Smooth muscle cell (in vitro differentiated cells): ENCODE results near the gene AEBP1. TPM values are rescaled to one million over a fixed set of nuclear protein-coding genes. Genes with fewer than 3 reads are reported as not detected.
A peak's percentile ranks its signal among the peaks of the same experiment; 100 is the strongest.

Experiments
- DNase-seq: peaks from one replicate; lab custom pipeline; 2025; ENCODE audit not compliant: unreplicated experiment; lab: John Stamatoyannopoulos, UW
- H2AFZ ChIP-seq: fragments of 200-600 bp; sonication (generic); 2 replicates; pipeline ENCODE4 v1.6.0; 2016; ENCODE audit warnings: antibody characterized with exemption, low read depth, mild to moderate bottlenecking
- H3F3A ChIP-seq: fragments of 200-600 bp; sonication (generic); 2 replicates; pipeline ENCODE4 v1.6.0; 2017; ENCODE audit warnings: antibody characterized with exemption, low read depth
- H3K27ac ChIP-seq: fragments of 200-600 bp; sonication (generic); 2 replicates; pipeline ENCODE4 v1.5.1; 2016; ENCODE audit warnings: low read depth, mild to moderate bottlenecking
- H3K27me3 ChIP-seq: fragments of 200-600 bp; sonication (generic); 2 replicates; pipeline ENCODE4 v1.6.1; 2016; ENCODE audit warnings: low read depth, mild to moderate bottlenecking
- H3K36me3 ChIP-seq: fragments of 200-600 bp; sonication (generic); 2 replicates; pipeline ENCODE4 v1.5.1; 2016; ENCODE audit warnings: low read depth
- H3K4me1 ChIP-seq: fragments of 200-600 bp; sonication (generic); 2 replicates; pipeline ENCODE4 v1.5.1; 2016; ENCODE audit warnings: low read depth
- H3K4me2 ChIP-seq: fragments of 200-600 bp; sonication (generic); 2 replicates; pipeline ENCODE4 v1.6.0; 2016; ENCODE audit warnings: mild to moderate bottlenecking
- H3K4me3 ChIP-seq: fragments of 200-600 bp; sonication (generic); 2 replicates; pipeline ENCODE4 v1.5.1; 2016; ENCODE audit warnings: mild to moderate bottlenecking
- H3K79me2 ChIP-seq: fragments of 200-600 bp; sonication (generic); 2 replicates; pipeline ENCODE4 v1.6.0; 2016; ENCODE audit warnings: low read depth, mild to moderate bottlenecking
- H3K9ac ChIP-seq: fragments of 200-600 bp; sonication (generic); 2 replicates; pipeline ENCODE4 v1.6.0; 2016; ENCODE audit warnings: low read depth
- H3K9me3 ChIP-seq: fragments of 200-600 bp; sonication (generic); replicated peaks from 2 replicates; pipeline ENCODE4 v1.5.1; 2016; ENCODE audit warnings: low read depth
- H4K20me1 ChIP-seq: fragments of 200-600 bp; sonication (generic); 2 replicates; pipeline ENCODE4 v1.6.0; 2016; ENCODE audit warnings: low read depth
- CTCF ChIP-seq: fragments of 200-600 bp; sonication (generic); IDR thresholded peaks from 2 replicates; pipeline ENCODE4 v1.5.1; 2017; ENCODE audit warnings: borderline replicate concordance, mild to moderate bottlenecking, antibody characterized with exemption; ENCODE audit not compliant: insufficient read depth, poor library complexity, severe bottlenecking
- WGBS: methylation state at CpG from one replicate; pipeline ENCODE4 v1.1.7; 2016; ENCODE audit warnings: low lambda C conversion rate; 5-methylcytosine and 5-hydroxymethylcytosine counted together
- polyA plus RNA-seq: library from polyadenylated mRNA; unstranded; fragments of >200 nt; fragmentation: Nextera tagmentation; extraction: Ambion mirVana; gene quantifications from 2 replicates; pipeline ENCODE4 v1.2.1, GENCODE V29; 2016
- total RNA-seq: library from RNA; depleted of rRNA; stranded (reverse); fragments of >200 nt; gene quantifications from 2 replicates; pipeline ENCODE4 v1.2.3, GENCODE V29; 2014

Gene AEBP1
- total and polyA plus RNA-seq, 2 experiments from 2014 or later = 39.7 to 163 TPM

DNA sequence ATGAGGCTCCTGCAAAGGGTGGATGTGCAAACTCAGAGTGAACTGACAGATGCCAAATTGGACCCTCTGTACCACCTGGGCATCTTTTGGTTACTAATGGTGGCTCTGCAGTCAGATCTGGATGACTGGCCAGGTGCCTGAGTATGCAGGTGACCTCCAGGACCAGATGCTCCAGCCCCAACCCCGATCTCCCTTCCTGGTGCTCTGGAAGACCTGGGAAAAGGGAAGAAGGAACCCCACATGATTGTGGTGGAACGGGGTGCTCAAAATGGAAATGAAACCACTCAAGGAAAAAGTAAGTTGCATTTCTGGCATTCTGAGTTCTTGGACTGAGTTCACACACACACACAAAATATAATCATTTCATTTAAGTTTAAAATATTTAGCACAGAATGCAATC is 9.8 kb upstream of the AEBP1 start:
- Histone ChIP-seq H2AFZ (peak overlapping the region; percentile 84), H4K20me1 (no peaks in the 10 kb centered on the region), H3K4me2 (no peak overlapping the region), H3K4me1 (no peaks in the 10 kb centered on the region), H3K4me3 (no peak overlapping the region), H3K79me2 (no peaks in the 10 kb centered on the region), H3K36me3 (no peaks in the 10 kb centered on the region), H3K27ac (peak overlapping the region; percentile 47), H3F3A (no peaks in the 10 kb centered on the region), H3K9ac (no peak overlapping the region), H3K27me3 (no peaks in the 10 kb centered on the region), H3K9me3 (no peaks in the 10 kb centered on the region)
- no peak for DNase-seq
- WGBS = 92% methylated on average over 2 of the region's 2 CpGs
- no peak for TF ChIP-seq CTCF

DNA sequence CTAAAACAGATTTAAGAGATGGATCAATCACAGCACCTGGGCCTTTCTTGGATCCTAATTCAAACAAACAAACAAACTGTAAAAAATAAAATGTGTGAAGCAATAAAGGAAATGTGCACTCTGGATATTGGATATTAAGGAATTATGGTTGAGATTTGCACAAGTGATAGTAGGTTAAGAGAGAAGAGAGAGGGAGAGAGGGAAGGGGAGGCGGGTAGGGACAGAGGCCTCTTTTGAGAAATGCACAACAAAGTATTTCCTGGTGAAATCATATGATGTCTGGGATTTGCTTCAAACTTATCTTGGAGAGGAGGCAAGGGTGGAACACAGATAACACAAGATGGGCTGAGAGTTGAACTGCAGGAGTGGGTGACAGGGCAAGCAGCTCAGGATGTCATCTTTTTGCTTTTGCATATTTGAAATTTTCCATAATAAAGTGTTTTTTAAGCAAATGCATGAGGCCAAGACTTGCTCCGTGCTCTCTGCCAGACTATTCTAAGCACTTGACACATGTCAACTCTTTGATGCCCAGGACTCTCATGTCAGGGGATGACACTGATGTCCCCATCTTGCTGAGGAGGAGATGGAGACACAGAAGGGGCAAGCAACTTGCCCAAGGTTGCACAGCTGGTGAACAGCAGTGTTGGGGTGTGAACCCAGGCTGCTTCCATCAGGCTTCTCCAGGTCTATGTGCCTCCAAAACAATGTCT is 9.1 kb upstream of the AEBP1 start:
- 39% methylated on average over 2 of the region's 2 CpGs for WGBS
- Histone ChIP-seq H3K27ac (peak overlapping the region; percentile 47), H2AFZ (peak overlapping the region; percentile 84)

DNA sequence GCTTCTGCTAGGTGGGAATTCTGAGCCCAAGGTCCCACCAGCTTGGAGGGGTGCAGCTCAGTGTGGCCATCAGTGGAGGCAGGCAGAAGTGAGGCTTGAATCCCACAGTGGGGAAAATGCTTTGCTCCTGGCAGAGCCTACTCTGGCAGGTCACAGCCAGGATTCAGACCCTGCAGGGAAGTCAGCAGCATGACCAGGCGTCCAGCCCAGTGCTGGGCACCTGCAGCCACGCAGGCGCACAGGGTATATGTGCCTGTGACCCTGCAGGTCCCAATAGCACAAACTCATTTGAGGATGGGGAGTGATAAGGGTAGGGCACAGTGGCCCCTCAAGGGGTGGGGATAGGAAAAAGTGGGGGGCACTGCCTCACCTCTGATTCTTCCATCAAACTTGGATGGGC is 8.4 kb upstream of the AEBP1 start:
- Histone ChIP-seq H3F3A (peaks cover 5% of the 10 kb centered on the region), H3K4me2 (no peak overlapping the region), H3K79me2 (no peaks in the 10 kb centered on the region), H3K4me1 (no peaks in the 10 kb centered on the region), H2AFZ (no peak overlapping the region), H3K27ac (no peak overlapping the region), H3K9ac (no peak overlapping the region), H3K9me3 (no peaks in the 10 kb centered on the region), H3K36me3 (no peaks in the 10 kb centered on the region), H3K27me3 (no peaks in the 10 kb centered on the region), H3K4me3 (no peak overlapping the region), H4K20me1 (no peaks in the 10 kb centered on the region)
- no peak for DNase-seq
- 97% methylated on average over 3 of the region's 3 CpGs for WGBS
- no peak for TF ChIP-seq CTCF

More for the DNA sequence above, 9.1 kb upstream of the AEBP1 start:
- Histone ChIP-seq H3F3A (peaks cover 5% of the 10 kb centered on the region), H3K27me3 (no peaks in the 10 kb centered on the region), H3K4me1 (no peaks in the 10 kb centered on the region), H3K9me3 (no peaks in the 10 kb centered on the region), H3K9ac (no peak overlapping the region), H4K20me1 (no peaks in the 10 kb centered on the region), H3K4me2 (no peak overlapping the region), H3K4me3 (no peak overlapping the region), H3K36me3 (no peaks in the 10 kb centered on the region), H3K79me2 (no peaks in the 10 kb centered on the region)
- no peak for DNase-seq
- no peak for TF ChIP-seq CTCF

GRCh38 chr7:44096326-44096881 is 7.7 kb upstream of the AEBP1 start:
- DNase-seq = no peak
- H3K9me3 ChIP-seq = no peaks in the 10 kb centered on the region
- no peak overlapping the region for H3K9ac ChIP-seq
- H3K27ac ChIP-seq = no peak overlapping the region
- TF ChIP-seq CTCF = no peak
- H3K4me3 ChIP-seq = no peak overlapping the region
- peaks cover 5% of the 10 kb centered on the region for H3F3A ChIP-seq
- WGBS = 89% methylated on average over 5 of the region's 8 CpGs
- no peaks in the 10 kb centered on the region for H3K79me2 ChIP-seq
- H2AFZ ChIP-seq = no peak overlapping the region
- H3K27me3 ChIP-seq = no peaks in the 10 kb centered on the region
- H3K4me1 ChIP-seq = no peaks in the 10 kb centered on the region
- H3K4me2 ChIP-seq = no peak overlapping the region
- no peaks in the 10 kb centered on the region for H3K36me3 ChIP-seq
- no peaks in the 10 kb centered on the region for H4K20me1 ChIP-seq
